Heart right ventricle (tissue), 16 donors: ENCODE data around the gene H6PD. TPM values are rescaled to one million over a fixed set of nuclear protein-coding genes. Genes with fewer than 3 reads are reported as not detected.

Source experiments
- ATAC-seq, 8 donors: fragments of 200-7000 bp; cut with Tn5 transposase; one replicate each; pipeline ENCODE4 v1.9.1; 2020; ENCODE audit warnings: mild to moderate bottlenecking in 8 of 8, moderate library complexity in 8 of 8, moderate number of reproducible peaks in 1 of 8
- DNase-seq, 2 donors: peaks; one replicate each; pipeline ENCODE4 v3.0.0-alpha.2; 2020
- H3K27ac ChIP-seq, 10 donors: fragments of 200-600 bp; sonication (generic) in 2 of 10; one replicate each; pipeline versions ENCODE4 v1.5.0 to v1.8.0; 2020 to 2022; ENCODE audit warnings: mild to moderate bottlenecking in 3 of 10
- H3K27me3 ChIP-seq, 7 donors: fragments of 200-600 bp; one replicate each; pipeline ENCODE4 v1.8.0; 2021 to 2022; ENCODE audit warnings: mild to moderate bottlenecking in 2 of 7
- H3K36me3 ChIP-seq, 9 donors: fragments of 200-600 bp; sonication (generic) in 1 of 9; one replicate each; pipeline versions ENCODE4 v1.5.0 to v1.8.0; 2020 to 2022; ENCODE audit warnings: mild to moderate bottlenecking in 2 of 9
- H3K4me1 ChIP-seq, 9 donors: fragments of 200-600 bp; sonication (generic) in 1 of 9; one replicate each; pipeline versions ENCODE4 v1.5.0 to v1.8.0; 2020 to 2022; ENCODE audit warnings: mild to moderate bottlenecking in 4 of 9
- H3K4me3 ChIP-seq, 10 donors: fragments of 200-600 bp; sonication (generic) in 2 of 10; one replicate each; pipeline versions ENCODE4 v1.5.0 to v1.8.0; 2020 to 2022; ENCODE audit warnings: mild to moderate bottlenecking in 7 of 10, moderate library complexity in 2 of 10
- H3K9me3 ChIP-seq, 11 donors: fragments of 200-600 bp in 10 of 11; sonication (generic) in 2 of 11; one replicate each; pipeline versions ENCODE4 v1.5.0 to v1.8.0; 2013 to 2022; ENCODE audit warnings: mild to moderate bottlenecking in 2 of 11, control low read depth in 1 of 11, moderate library complexity in 1 of 11
- CTCF ChIP-seq, 9 donors: fragments of 200-600 bp; sonication (generic) in 2 of 9; IDR thresholded peaks; one replicate each; pipeline versions ENCODE4 v1.5.0 to v1.8.0; 2021 to 2022; ENCODE audit warnings: antibody characterized with exemption in 9 of 9, mild to moderate bottlenecking in 5 of 9, moderate library complexity in 1 of 9
- WGBS, 2 donors: extraction: QIAGEN DNeasy Blood & Tissue Kit; methylation state at CpG; one replicate each; pipeline ENCODE4 v1.1.7; 2013; ENCODE audit warnings: inconsistent platforms in 1 of 2; 5-methylcytosine and 5-hydroxymethylcytosine counted together
- intact Hi-C, 10 donors: fragments of 100-400 bp; cut with DNase I; formaldehyde crosslinking; loops; one replicate each; pipeline versions ENCODE4 v1.11.1 to v1.14.2; 2022
- polyA plus RNA-seq, 2 donors: library from polyadenylated mRNA; stranded (reverse); fragments of 200-250 nt; gene quantifications; one replicate each; pipeline ENCODE4 v1.2.3, GENCODE V29; 2013
- total RNA-seq, 10 donors: library from RNA; stranded (reverse); fragmentation: NEBNext Ultra II Directional in 3 of 10; extraction: Animal tissue kit (Norgen Biotek cat#: 25700) in 3 of 10; gene quantifications; one replicate each; pipeline versions ENCODE4 v1.2.1 to v1.2.4, GENCODE V29; 2021 to 2023
- donor health status: Arrhythmogenic right ventricular cardiomyopathy.
- donor health status: ischemic (EF 13 %, LVEDD 7.1; RV severe dilation, severe dysfunction).
- donor health status: healthy with polysubstance abuse.
- donor health status: DM: no; HTN: yes; CAD: no.
- donor health status: DM: no; HTN: no; CAD: no.
- donor health status: ischemic (EF 25% LVEDD 6.9; RV normal size, moderate dysfunction).
- donor health status: ischemic (EF 25% LVEDD 5.7; RV mildly dilated, moderate dysfunction).
- donor health status: healthy.
- donor health status: DM: yes; HTN: yes; CAD: no.
- donor health status: Ischemic cardiomyopathy.
- donor health status: ischemic (EF 35%, LVEDD 5.7; RV mildly dilated, moderate dysfunction).
- donor health status: nonischemic (EF 11% LVEDD 7.7; RV severe dilation, severe dysfunction).
- donor health status: DM: yes; HTN: yes; CAD: no.
- donor health status: PGD.
- donor health status: ischemic (EF 29% LVEDD 5.4; RV normal size, mild dysfunction).
- donor health status: nonischemic (EF 23%, LVEDD 6.1; RV moderate dilation, normal function).

H6PD gene
- total and polyA plus RNA-seq, 12 donors: 5.7 to 45.0 (median 28.4) TPM

GRCh38 chr1:9284061-9284460 lies 49.5 kb downstream of the H6PD start:
- H3K4me3 ChIP-seq: no peak overlapping the region
- no peak for TF ChIP-seq CTCF (IDR thresholded peaks at IDR 0.05)

GRCh38 chr1:9286556-9286955 lies 52.0 kb downstream of the H6PD start:
- no peak for TF ChIP-seq CTCF (IDR thresholded peaks at IDR 0.05)
- Histone ChIP-seq H3K4me1 (peaks cover 0 to 30% (median 13%) of the 10 kb centered on the region in 9 donors), H3K36me3 (no peaks in the 10 kb centered on the region), H3K9me3 (peaks cover 0 to 59% (median 30%) of the 10 kb centered on the region in 11 donors), H3K27ac (no peak overlapping the region), H3K27me3 (peaks cover 0 to 6% (median 4%) of the 10 kb centered on the region in 7 donors), H3K4me3 (no peak overlapping the region)
- DNase-seq (no peak), ATAC-seq (no peak)
- intact Hi-C loops: loop anchor here in 7 of 10 donors (5.0 to 10.0 kb wide), 5 partner anchors 166 to 291 kb away; no protein-coding TSS in a partner anchor
- 72 to 81% methylated on average over 6 of the region's 6 CpGs for WGBS, 2 donors

More at GRCh38 chr1:9284061-9284460, 49.5 kb downstream of the H6PD start:
- H3K9me3 ChIP-seq: peaks cover 0 to 55% (median 29%) of the 10 kb centered on the region in 11 donors
- no peak for DNase-seq
- H3K27ac ChIP-seq: peak overlapping the region in 1 of 10 donors; percentile 36
- intact Hi-C loops: loop anchor here in 2 of 10 donors (10.0 kb wide), 1 partner anchor 291 kb away; no protein-coding TSS in a partner anchor
- peaks cover 0 to 27% (median 5%) of the 10 kb centered on the region in 9 donors for H3K4me1 ChIP-seq
- peaks cover 0 to 16% (median 8%) of the 10 kb centered on the region in 7 donors for H3K27me3 ChIP-seq
- ATAC-seq: no peak
- no peaks in the 10 kb centered on the region for H3K36me3 ChIP-seq
- WGBS, 2 donors: 89 to 93% methylated on average over 2 of the region's 2 CpGs

- 41 to 46% methylated on average over 6 of the region's 6 CpGs for WGBS, 2 donors
- DNase-seq: peak; percentile 67
- Histone ChIP-seq H3K36me3 (no peaks in the 10 kb centered on the region), H3K27me3 (peaks cover 0 to under 1% (median 0%) of the 10 kb centered on the region in 7 donors), H3K4me3 (no peak overlapping the region), H3K9me3 (peaks cover 0 to 53% (median 28%) of the 10 kb centered on the region in 11 donors), H3K4me1 (peaks cover 0 to 37% (median 26%) of the 10 kb centered on the region in 9 donors), H3K27ac (peak overlapping the region in 3 of 10 donors; percentile 21 to 81 (median 75))
- no peak for ATAC-seq
- intact Hi-C loops: loop anchor here in 9 of 10 donors (1.0 to 10.0 kb wide), 9 partner anchors 163 to 288 kb away; no protein-coding TSS in a partner anchor
- TF ChIP-seq CTCF (IDR thresholded peaks at IDR 0.05): peak; percentile 85 to 94 (median 90)
Measured at GRCh38 chr1:9289090-9289534, 54.5 kb downstream of the H6PD start.

- Histone ChIP-seq H3K4me3 (no peak overlapping the region), H3K4me1 (peaks cover 3 to 45% (median 27%) of the 10 kb centered on the region in 9 donors), H3K27me3 (peaks cover 0 to 8% (median 0%) of the 10 kb centered on the region in 7 donors), H3K9me3 (peaks cover 0 to 46% (median 20%) of the 10 kb centered on the region in 11 donors), H3K27ac (peak overlapping the region; percentile 9 to 81 (median 63)), H3K36me3 (no peaks in the 10 kb centered on the region)
- DNase-seq (peak in 1 of 2 donors; percentile 54), ATAC-seq (peak in 7 of 8 donors; percentile 9 to 79 (median 37))
- intact Hi-C loops: loop anchor here in 9 of 10 donors (1.0 to 10.0 kb wide), 12 partner anchors 87 to 287 kb away; no protein-coding TSS in a partner anchor
- WGBS, 2 donors: 28 to 41% methylated on average over 5 of the region's 5 CpGs
- no peak for TF ChIP-seq CTCF (IDR thresholded peaks at IDR 0.05)
Measured at GRCh38 chr1:9289711-9290485, 55.3 kb downstream of the H6PD start.
